HG02981 (cell line): ENCODE data around the gene MYCBP2.
"Not testable (repeated sequence)": the region's sequence is repeated elsewhere in the genome, so short reads cannot be mapped to it uniquely, and the experiment has no call there.

Experiments
- ATAC-seq: cut with Tn5 transposase; IDR thresholded peaks from one replicate; pipeline ENCODE4 v1.9.1; 2021; ENCODE audit warnings: mild to moderate bottlenecking, moderate library complexity; ENCODE audit not compliant: unreplicated experiment

MYCBP2 gene

GRCh38 chr13:77215543-77215942 is 111.4 kb downstream of the MYCBP2 start:
- no peak for ATAC-seq

DNA sequence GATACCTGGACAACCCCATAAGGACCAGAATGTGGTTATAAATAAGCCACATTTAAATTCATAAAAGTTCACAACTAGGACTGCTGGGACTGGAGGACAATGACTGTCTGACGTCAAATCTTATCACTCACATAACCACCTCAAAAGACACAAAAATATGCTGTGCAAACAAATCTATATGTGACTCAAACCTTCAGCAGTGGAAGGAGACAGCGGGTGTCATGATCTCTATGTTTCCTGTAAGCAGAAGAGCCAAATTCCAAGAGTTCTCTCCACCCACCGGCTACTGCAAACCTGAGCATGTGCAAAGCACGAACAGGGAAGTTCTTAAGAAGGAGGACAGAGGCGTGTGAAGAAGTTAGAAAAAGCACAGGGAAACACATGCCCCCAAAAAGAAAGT is 113.2 kb downstream of the MYCBP2 start:
- no peak for ATAC-seq

GRCh38 chr13:77207943-77208342 is 119.0 kb downstream of the MYCBP2 start:
- no peak for ATAC-seq

DNA sequence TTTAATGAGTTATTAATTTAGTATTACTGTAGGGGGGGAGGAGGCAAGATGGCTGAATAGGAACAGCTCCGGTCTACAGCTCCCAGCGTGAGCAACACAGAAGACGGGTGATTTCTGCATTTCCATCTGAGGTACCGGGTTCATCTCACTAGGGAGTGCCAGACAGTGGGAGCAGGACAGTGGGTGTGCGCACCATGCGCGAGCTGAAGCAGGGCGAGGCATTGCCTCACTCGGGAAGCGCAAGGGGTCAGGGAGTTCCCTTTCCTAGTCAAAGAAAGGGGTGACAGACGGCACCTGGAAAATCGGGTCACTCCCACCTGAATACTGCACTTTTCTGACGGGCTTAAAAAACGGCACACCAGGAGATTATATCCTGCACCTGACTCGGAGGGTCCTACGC is 127.9 kb downstream of the MYCBP2 start:
- not testable (repeated sequence) for ATAC-seq

GRCh38 chr13:77196052-77196618 is 130.8 kb downstream of the MYCBP2 start:
- ATAC-seq, result no peak

DNA sequence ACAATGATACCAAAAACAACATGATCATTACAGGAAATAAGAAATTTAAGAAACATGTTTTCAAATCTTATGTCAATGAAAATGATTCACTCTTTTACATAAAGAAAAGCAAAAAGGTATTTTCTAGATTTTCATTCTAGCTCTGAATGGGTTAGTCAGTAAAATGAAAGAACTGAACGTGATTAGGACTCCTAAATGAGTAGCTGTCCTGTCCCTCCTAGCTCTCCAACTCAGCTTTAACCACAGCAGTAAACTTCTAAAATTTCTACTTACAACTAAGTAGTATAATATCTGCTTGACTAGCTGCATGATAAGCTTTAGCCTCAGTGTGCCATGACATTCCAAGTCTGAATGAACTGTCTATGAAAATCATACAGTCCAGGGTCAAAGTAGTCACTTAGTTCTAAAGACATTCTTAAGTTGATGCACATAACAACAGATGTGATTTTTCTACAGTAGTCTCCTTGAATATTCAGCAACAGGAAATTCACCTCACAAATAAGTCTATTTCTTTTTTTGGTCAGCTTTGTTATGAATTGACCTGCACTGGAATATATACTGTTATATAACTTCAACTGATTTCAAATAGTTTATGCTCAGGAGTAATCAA is 136.4 kb downstream of the MYCBP2 start:
- no peak for ATAC-seq

DNA sequence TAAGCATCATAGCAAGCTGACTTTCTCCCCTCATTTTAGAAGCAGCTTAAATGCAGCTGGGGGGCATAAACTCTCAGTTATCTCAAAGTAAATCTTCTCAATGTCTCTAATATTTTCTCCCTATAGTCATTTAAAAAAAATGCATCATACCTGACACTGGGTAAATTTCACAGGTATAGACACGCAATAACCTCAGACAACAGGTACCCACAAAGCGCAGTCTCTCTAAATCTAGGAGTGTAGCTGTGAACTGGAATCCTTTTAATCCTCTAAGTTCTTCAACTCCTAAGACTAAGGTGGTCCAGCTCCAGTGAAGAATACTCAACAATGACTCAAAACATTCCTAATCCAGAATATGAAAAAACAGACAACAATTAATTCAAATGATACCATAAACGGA is 141.2 kb downstream of the MYCBP2 start:
- no peak for ATAC-seq

DNA sequence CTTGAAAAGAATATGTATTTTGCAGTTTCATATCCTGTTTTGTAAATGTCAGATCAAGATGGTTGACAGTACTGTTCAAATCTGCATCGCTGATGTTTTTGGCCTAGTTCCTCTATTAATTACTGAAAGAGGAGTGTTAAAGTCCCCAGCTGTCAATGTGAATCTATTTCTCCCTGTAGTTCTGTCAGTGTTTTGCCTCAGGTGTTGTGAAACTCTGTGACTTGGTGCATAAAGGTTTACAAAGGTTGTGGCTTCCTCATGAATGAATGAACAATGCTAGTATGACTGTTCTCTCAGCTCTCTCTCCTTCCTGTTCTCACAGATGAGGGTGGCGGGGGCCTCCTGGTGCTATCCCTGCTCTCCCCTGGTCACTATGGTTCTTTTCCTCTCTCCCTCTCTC is 142.4 kb downstream of the MYCBP2 start:
- peak; percentile 96 for ATAC-seq

GRCh38 chr13:77180011-77180410 is 146.9 kb downstream of the MYCBP2 start:
- ATAC-seq, result no peak

DNA sequence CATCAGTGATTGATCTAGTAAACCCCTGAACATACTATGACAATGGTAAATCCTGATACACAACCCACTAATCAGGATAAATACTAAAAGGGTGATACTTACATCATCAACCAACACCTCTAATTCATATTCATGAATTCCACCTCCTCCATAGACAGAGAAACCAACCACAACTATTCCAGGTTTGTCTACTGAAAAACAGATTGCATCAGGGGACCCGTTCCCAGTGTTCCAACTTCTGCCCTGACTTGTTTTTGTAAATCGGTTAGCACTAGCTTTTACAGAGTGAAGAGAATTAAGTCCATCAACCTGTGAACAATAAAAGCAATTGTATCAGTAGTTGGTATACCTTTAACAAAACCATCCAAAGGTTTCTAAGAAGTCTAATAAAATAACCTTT is 149.2 kb downstream of the MYCBP2 start:
- ATAC-seq, result no peak

DNA sequence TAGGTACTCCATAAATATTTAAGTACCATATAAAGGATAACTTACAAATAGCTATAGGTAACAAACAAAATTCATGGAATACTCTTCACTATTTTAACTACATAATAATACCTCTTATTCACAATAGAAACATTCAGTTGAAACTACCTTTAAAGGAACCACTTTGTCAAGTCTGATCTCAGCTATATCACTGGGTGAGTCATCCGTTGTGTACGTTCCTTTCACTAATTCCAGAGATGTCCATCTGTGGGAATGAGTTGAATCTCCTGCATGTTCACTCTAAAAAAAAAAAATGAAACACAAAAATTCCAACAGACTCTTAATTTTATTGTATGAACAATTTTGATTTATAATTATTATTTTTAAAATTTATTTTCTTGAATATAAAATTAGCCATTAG is 150.5 kb downstream of the MYCBP2 start:
- ATAC-seq, result no peak

DNA sequence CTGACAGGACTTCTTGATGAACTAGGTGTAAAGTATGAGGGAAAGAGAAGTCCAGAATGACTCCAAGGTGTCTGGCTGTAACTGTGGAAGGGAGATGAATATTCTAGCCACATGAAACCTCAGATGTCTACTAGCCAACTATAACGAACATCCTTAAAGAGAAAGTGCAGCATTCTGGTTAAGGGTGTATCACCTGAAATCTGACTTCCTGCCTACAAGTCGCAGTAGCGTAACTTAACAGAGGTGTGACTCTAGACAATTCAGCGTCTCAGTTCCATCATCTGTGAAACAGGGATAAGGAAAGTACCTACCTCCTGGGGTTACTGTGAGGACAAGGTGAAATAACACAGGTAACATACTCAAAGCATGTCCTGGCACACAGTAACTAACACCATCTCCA is 154.2 kb downstream of the MYCBP2 start:
- no peak for ATAC-seq

DNA sequence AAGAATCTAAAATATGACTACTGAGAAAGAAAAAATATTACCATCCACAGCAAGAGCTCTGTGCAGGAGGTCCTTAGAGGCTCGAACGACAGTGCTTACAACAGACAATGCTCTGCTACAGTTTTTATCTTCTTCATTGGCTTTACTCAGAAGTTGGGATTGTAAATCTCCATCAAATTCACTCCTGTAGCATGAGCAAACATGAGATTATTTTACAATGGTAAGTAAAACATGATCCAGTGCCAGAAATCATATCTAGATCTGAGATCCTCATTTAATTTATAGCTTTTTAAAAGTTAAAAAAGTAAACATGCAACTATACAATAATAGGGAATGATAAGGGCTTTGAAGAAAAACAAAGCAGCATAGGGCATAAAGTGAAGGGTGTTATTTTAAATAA is 155.4 kb downstream of the MYCBP2 start:
- ATAC-seq, result no peak

DNA sequence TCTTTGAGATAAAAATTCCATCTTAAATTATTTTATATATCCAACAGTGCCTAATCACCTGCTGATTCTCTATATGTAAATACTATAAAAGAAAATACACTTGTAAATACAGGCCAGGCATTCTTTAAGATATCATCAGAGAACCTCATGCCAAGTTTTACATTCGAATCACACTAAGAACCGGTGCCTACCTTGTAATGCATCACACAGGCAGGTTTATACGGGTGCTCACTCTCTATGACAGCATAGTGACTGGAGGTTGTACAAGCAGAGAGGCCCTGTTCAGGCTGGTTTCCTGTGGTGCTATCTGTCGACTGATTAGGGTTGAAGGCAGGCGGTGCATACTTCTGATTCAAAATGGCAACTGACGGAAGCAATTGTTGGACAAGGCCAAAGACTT is 158.7 kb downstream of the MYCBP2 start:
- no peak for ATAC-seq

DNA sequence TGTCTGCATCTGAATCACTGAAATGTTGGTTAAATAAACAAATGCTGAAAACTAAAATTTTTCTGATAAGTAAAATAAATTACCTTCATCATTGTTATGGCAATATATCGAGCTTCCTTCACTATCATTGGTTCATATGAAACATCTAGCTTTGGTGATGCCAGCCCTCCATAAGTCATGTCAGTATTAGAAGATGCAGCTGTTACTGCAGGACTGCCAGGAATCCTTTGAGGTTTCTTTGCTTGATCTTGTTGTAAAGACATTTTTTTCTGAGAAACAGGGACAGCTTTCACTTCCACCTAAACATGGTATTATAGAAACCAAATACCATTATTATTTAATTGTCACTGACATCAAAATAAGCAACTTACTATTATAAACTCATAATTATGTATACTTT is 176.2 kb downstream of the MYCBP2 start:
- no peak for ATAC-seq

DNA sequence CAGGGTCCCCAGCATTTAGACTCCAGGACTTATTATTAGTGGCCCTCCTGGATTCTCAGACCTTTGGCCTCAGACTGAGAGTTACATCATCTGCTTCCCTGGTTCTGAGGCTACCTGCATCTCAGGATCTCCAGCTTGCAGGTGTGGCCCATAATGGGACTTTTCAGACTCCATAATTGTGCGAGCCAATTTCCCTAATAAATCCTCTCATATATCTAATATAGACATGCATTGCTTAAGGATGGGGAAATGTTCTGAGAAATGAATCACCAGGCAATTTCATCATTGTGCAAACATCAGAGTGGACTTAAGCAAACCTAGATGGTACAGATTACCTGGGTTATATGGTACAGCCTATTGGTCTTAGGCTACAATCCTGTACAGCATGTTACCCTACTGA is 183.5 kb downstream of the MYCBP2 start:
- ATAC-seq, result no peak

GRCh38 chr13:77139306-77139705 is 187.6 kb downstream of the MYCBP2 start:
- no peak for ATAC-seq

DNA sequence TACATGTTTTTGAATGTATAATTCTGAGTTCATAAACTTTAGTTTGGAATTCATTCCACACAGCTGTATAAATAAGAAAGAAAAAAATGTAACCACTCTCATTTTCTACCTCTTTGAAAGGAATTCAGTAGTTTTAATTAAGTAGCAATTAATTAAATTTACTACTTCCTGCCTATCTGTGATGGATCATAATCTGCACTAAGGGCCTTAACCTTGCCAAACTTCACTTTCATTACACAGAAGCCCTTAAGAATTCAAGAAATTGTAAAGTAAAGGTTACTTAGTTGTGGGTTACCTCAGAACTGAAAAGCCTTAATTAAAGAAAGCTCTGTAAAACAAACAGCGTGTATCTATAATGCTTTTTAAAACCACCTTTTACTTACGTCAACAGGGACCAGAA is 188.1 kb downstream of the MYCBP2 start:
- no peak for ATAC-seq

DNA sequence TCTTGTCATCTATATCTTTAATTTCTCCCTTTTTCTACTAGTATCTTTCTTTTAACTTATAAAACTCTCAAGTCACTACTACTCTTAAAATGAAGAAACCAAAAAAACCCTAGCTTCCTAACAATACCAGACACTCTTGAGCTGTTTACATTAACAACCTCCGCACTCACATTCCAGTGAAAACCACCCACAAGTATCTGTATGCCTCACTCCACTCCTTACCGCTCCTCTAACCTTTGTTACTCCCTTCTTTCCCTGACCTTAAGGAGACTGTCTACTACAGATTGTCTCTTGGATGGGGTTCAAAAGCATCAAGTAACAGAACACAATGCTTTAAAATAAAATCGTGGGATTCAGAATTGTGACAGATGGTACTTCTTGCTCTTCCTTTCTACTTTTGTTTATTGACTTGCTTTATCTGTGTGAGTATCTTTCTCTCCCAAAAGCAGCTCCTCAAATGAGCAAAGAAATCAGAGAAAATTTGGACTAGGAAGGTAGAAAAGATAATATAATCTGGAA is 189.9 kb downstream of the MYCBP2 start:
- no peak for ATAC-seq

- ATAC-seq, result no peak
These were observed 202.5 kb downstream of the MYCBP2 start for GRCh38 chr13:77124423-77124822.

DNA sequence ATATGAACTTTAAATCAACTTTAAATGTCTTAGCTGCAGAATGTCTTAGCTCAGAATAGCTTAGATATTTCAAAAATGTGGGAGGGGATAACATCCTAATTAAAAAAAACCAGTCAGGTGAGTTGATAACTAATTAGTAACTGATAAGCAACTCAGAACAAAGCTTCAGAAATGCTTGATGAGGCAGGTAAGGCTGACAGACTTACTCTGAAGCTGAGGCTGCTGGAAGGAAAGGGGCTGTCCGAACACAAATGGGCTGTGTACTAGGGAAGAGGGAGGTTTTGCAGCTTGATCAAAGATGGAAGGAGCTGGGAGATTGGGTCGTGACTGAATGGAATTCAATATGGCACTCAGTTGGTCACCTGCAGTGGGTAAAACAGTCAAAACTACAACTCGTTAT is 208.8 kb downstream of the MYCBP2 start:
- ATAC-seq, result no peak

- ATAC-seq, result no peak
These were observed 212.6 kb downstream of the MYCBP2 start for GRCh38 chr13:77114271-77114670.

- no peak for ATAC-seq
These were observed 213.4 kb downstream of the MYCBP2 start for GRCh38 chr13:77113496-77113895.
